HG03064 (cell line): ENCODE data around the gene VAMP1.
"Not testable (repeated sequence)": the region's sequence is repeated elsewhere in the genome, so short reads cannot be mapped to it uniquely, and the experiment has no call there.

ENCODE experiments used
- ATAC-seq: cut with Tn5 transposase; IDR thresholded peaks from one replicate; pipeline ENCODE4 v1.9.1; 2021; ENCODE audit warnings: low read depth; ENCODE audit not compliant: unreplicated experiment

VAMP1 gene, protein sequence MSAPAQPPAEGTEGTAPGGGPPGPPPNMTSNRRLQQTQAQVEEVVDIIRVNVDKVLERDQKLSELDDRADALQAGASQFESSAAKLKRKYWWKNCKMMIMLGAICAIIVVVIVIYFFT

DNA sequence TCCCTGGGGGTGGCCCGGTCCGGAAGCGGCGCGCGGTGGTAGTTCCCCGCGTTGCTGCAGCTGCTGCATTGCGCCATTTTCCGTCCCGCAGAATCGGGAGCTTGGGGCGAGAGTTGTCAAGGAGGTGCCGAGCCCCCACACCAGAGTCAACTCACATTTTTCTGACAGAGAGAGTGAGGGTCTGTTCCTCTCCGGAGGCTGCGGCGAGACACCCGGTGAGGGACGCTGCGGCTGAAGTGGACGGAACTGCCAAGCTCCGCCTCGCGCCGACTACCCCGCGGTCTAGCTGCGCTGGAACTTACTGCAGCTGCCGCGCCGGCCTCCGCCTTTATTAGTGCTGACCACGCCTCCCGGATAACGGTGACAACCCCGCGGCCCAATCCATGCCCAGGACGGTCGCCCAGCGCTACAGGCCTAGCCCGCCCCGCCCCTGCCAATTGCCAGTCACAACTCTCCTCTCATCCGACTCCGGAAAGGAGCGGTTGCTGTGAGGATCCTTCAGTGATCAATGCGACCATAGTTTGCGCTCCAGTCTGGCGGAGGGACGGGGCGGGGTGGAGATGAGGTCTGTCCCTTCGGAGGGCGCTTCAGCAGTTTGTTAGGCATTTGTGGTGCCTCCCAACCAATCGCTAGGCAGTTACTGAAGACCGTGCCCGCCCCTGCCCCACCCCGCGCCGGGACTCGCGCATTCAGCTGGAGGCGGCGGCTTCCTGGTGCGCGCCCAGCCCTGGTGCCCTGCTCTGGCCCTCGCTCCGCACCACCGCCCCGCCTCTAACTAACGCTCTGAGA is at the start of gene VAMP1:
VAMP1 (minus strand) TSS at position 303 of the 789 bp plus-strand sequence; CDS start at position 157, 146 bp downstream.
- peak; percentile 76 for ATAC-seq

DNA sequence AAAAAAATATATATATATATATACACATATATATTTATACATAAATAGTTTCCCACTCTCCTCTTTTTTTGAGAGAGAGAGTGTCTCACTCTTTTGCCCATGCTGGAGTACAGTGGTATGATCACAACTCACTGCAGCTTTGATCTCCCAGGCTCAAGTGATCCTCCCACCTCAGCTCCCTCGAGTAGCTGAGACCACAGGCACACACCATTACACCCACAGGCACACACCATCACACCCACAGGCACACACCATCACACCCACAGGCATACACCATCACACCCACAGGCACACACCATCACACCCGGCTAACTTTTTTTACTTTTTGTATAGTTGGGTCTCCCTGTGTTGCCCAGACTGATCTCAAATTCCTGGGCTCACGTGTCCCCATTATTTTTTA is 49.7 kb upstream of the VAMP1 start:
- ATAC-seq: no peak

DNA sequence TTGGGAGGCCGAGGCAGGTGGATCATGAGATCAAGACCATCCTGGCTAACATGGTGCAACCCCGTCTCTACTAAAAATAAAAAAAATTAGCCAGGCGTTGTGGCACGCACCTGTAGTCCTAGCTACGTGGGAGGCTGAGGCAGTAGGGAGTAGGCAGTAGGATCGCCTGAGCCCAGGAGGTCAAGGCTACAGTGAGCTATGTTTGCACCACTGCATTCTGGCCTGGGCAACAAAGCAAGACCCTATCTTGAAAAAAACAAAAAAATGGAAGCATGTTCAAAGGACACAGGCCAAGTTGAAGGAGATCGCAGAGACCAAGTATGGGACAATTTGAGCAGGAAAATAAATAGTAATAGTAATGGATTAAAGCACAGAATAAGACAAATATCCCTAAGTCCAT is 37.6 kb upstream of the VAMP1 start:
- no peak for ATAC-seq

DNA sequence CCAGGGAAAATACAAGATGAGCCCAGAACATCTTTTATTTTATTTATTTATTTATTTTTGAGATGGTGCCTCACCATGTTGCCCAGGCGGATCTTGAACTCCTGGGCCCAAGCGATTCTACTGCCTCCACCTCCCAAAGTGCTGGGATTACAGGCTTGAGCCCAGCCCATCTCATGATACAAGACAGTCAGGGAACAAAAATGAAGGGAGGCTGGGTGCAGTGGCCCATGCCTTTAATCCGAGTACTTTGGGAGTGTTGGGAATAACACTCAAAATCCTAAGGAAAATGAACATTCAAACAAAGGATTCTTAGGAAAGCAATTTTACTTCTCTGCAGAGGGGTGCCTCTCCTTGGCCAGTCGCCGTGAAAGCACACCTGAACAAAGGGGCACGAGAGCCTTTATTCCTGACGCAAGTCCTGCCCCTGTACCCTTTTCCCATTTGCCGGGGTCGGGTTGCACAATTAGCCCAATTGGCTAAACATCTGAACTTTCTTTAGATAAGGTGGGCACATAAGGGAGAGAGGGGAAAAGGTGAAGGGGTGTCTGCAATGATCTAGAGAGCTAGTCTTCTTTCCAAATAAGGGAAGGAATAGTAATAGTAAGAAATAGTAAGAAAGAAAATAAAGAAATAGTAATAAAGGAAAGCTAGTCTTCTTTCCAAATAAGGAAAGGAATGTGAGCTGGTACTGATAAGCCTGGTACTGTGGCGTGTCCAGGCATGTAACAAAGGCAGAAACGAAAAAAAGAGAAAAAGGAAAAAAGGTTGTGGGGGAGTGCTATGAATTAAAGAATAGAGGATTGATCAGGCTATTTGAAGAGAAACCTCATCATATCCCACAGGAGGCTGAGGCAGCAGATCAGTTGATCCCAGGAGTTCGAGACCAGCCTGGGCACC is 36.9 kb upstream of the VAMP1 start:
- ATAC-seq: no peak

DNA sequence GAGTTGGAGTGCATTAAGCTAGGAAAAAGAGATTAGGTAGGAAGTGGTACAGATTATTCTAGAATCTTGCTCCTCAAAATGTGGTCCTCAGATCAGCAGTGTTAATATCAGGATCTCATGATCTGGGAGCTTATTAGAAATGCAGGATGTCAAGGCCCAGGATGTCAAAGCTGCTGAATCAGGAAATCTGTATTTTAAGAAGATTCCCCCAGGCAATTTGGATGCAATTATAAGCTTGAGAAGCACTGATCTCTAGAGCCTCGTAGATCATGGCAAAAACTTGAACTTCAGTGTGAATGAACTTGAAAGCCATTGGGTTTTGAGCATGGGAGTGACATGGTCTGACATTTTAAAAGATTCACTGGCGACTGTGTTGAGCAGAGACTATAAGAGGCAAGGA is 30.0 kb upstream of the VAMP1 start:
- no peak for ATAC-seq

DNA sequence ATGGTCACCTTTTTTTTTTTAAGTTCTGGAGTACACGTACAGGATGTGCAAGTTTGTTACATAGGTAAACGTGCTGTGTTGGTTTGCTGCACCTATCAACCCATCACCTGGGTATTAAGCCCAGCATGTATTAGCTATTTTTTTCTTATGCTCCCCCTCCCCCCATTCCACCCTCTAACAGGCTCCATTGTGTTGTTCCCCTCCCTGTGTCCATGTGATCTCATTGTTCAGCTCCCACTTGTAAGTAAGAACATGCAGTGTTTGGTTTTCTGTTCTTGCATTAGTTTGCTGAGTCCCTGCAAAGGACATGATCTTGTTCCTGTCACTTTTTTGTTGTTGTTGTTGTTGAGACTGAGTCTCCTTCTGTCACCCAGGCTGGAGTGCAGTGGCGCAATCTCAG is 26.8 kb upstream of the VAMP1 start:
- not testable (repeated sequence) for ATAC-seq

DNA sequence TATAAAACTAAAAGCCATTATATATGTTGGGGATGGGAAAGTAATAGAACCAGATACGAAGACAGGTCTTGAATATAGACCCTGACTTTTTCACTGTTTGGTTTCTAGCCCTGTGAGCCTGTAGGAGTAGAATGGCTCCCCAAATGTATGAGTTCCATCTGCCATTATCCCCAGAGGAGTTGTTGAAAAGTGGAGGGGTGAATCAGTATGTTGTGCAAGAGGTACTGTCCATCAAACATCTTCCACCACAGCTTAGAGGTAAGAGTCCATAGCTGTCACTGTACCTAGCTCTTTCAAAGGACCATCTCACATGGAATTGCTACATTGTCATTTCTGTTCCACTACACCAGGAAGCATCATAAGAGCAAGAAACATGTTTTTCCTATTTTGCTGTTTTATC is 24.5 kb upstream of the VAMP1 start:
- ATAC-seq: no peak

DNA sequence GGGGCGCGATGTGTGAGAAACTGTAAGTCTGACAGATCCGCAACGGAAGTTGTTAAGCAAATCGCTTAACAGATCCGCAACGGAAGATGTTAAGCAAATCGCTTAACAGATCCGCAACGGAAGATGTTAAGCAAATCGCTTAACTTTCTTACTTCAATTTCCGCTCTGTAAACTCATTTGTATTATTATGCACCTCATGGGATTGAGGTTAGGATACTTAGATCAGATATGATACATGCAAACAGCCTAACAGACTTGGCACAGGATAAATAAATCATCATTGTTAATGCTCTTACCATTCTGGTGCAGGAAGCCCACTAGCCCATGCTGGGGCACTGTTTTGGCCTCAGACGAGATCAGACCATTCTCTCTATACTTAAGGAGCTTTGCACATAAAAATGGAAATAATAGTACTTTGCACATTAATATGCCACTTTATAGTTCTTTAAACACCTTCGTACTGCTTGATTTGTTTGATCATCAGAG is 23.8 kb upstream of the VAMP1 start:
- peak; percentile 36 for ATAC-seq

DNA sequence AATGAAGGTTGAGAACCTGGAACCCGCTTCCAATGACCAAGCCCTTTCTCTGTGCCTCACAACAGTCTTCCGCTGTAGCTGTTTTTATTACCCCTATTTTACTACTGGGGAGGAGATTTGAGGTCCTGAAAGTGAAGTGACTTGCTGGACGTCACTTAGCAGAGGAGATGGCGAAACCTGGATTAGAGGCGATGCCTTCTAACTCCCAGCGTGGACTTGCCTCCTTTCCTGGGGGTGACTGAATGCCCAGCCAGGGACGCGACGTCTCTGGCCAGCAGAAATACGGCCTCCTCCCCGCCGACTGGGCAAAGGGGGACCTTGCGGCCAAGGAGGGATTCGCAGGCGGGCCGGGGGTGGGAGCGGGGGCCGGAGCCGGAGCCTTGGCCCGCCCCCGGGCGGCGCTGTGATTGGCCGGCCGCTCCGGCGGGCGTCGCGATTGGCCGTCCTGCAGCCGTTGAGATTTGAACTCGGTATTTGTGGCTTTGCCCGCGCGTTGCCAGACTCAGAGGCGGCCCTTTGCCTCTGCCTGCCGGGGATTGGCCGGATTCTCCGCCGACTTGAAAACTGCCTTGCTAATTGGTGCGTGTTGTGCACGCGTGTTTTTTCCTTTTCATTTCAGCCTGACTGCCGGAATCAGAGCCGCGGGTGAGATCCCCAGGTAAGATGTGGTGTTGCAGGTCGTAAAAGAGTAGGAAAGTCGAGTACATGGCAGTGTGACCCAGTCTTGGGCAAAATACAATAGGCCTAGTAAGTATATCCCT is 23.2 kb upstream of the VAMP1 start, which contains the start of gene NCAPD2:
NCAPD2 (plus strand) TSS at position 606 of the 761 bp plus-strand sequence. CDS start 997 bp downstream, outside the sequence.
- ATAC-seq: peak; percentile 63

DNA sequence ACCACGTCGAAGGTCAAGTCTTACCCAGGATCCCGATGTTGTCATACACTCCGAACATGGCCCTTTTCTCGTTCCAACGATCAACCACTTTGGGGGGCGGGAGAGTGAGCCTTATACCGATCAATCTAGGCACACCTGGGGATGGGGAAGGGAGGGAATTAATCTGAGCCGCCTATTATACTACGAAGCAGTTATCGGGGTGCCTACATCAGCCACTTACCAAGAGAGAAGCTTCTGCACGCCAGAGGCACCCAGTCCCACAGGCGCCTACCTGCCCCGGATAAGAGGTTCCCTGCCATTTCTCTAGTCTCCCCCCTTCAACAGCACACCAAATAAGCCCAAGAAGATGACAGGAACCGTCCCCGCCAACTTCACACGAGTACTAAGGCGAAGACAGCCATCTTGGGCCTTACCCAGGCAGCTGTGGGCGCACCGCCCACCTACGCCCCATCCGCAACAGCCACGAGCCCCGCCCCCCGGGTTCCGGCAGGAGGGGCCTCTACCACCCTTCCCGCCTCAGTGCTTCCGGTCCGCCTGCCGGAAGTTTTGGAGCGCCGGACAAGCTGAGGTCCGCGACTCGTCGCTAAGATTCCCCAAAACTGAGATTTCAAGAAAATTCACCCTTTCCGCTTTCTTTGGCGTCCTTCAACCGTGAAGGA is 22.5 kb upstream of the VAMP1 start, which contains the start of gene MRPL51:
MRPL51 (minus strand) TSS at position 425 of the 659 bp plus-strand sequence; CDS start at position 299, 126 bp downstream.
- peak; percentile 61 for ATAC-seq

DNA sequence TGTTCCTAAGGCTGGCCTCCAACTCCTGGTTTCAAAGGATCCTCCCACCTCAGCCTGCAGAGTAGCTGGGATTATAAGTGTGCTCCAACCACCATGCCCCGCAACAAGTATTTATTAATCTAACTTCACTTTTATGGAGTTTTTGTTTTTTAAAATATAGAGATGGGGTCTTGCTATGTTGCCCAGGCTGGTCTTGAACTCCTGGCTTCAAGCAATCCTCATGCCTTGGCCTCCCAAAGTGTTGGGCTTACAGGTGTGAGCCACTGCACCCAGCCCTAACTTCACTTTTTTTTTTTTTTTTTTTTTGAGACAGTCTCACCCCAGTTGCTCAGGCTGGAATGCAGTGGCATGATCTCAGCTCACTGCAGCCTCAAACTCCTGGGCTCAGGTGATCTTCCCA is 20.2 kb upstream of the VAMP1 start:
- not testable (repeated sequence) for ATAC-seq

DNA sequence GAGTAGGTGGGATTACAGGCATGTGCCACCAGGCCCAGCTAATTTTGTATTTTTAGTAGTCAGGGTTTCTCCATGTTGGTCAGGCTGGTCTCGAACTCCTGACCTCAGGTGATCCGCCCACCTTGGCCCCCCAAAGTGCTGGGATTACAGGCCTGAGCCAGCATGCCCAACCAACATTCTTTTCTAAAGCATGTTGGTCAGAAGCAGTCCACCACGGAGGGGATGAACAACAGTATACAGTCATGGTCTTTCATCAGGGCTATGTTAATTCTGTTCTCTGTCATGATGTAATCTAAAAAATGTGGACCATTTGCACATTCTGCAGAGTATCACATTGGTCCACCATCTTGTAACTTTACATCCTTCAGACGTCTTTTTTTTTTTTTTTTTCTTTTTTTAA is 19.0 kb upstream of the VAMP1 start:
- no peak for ATAC-seq

DNA sequence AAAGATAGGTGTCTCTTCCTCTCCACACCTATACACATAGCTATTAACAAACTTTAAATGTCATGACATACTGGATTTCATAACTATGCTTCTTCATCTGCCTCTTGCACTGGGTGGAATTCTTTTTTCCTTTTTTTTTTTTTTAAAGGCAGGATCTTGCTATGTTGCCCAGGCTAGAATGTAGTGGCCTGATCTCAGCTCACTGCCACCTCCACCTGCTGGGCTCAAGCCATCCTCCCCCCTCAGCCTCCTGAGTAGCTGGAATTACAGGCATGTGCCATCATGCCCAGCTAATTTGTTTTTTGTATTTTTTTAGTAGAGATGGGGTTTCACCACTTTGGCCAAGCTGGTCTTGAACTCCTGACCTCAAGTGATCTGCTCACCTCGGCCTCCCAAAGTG is 17.8 kb upstream of the VAMP1 start:
- no peak for ATAC-seq

DNA sequence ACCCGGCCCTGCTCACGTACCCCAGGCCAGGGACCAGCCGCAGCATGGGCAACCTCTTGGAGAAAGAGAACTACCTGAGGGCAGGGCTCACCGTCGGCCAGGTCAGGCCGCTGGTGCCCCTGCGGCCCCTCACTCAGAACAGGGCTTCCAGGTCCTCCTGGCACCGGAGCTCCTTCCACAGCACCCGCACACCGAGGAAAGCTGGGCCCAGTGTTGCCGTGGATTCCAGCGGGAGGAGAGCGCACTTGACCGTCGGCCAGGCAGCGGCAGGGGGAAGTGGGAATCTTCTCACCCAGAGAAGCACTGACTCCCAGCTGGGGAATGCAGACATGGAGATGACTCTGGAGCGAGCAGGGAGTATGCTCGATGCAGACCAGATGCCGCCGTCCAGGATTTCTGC is 7.9 kb upstream of the VAMP1 start:
- no peak for ATAC-seq

DNA sequence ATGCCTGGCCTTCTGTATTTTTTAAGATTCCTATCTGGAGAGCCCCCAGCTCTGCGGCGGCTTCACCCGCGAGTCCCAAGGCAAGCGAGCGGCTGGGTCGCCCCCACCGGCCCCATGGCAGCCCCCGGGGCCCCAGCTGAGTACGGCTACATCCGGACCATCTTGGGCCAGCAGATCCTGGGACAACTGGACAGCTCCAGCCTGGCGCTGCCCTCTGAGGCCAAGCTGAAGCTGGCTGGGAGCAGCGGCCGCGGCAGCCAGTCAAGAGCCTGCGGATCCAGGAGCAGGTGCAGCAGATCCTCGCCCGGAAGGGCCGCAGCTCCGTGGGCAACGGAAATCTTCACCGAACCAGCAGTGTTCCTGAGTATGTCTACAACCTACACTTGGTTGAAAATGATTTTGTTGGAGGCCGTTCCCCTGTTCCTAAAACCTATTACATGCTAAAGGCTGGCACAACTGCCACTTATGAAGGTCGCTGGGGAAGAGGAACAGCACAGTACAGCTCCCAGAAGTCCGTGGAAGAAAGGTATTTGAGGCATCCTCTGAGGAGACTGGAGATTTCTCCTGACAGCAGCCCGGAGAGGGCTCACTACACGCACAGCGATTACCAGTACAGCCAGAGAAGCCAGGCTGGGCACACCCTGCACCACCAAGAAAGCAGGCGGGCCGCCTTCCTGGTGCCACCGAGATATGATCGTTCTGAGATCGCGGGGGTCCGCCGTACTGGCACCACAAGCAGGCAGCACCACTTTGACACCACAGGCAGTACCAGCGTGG is 7.3 kb upstream of the VAMP1 start:
- ATAC-seq: not testable (repeated sequence)

DNA sequence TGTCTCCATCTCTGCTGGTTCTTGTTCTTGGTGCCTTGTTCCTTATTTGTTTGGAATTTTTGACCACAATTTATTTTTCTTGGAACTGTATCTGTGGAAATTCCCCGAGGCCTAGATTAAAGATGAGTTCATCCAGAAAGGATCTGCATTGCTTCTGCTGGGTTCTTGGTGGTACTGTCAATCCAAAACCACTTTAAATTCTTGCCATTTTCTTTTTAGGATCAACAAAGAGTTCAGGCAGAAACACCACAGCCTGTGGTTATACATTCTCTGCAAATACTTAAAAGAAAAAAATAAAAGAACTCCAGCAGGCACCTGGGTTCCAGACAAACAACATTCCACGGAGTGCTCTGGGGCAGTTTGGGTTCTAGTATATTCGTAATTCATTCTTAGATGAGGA is 6.0 kb upstream of the VAMP1 start:
- no peak for ATAC-seq

DNA sequence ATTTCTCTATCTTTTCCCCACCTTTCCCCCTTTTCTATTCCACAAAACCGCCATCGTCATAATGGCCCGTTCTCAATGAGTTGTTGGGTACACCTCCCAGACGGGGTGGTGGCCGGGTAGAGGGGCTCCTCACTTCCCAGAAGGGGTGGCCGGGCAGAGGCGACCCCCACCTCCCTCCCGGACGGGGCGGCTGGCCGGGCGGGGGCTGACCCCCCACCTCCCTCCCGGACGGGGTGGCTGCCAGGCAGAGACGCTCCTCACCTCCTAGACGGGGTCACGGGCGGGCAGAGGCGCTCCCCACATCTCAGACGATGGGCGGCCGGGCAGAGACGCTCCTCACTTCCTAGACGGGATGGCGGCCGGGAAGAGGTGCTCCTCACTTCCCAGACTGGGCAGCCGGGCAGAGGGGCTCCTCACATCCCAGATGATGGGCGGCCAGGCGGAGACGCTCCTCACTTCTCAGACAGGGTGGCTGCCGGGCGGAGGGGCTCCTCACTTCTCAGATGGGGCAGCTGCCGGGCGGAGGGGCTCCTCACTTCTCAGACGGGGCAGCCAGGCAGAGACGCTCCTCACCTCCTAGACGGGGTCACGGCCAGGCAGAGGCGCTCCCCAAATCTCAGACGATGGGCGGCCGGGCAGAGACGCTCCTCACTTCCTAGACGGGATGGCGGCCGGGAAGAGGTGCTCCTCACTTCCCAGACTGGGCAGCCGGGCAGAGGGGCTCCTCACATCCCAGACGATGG is 4.9 kb upstream of the VAMP1 start:
- ATAC-seq: not testable (repeated sequence)

DNA sequence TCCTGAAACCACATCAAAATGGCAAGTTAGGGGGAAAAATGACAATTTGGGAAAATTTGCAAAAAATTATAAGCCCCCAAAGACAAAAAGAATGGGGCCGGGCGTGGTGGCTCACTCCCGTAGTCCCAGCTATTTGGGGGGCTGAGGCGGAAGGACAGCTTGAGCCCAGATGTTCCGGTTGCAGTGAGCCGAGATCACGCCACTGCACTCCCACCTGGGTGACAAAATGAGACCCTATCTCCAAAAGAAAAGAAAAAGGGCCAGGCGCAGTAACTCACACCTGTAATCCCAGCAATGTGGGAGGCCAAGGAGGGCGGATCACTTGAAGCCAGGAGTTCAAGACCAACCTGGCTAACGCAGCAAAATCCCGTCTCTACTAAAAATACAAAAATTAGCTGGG is 2.0 kb upstream of the VAMP1 start:
- no peak for ATAC-seq
